ENCODE data around the gene MAF. TPM values are rescaled to one million over a fixed set of nuclear protein-coding genes. Genes with fewer than 3 reads are reported as not detected.

MAF gene
- total RNA-seq, 1 donor from 2014 or later: 31.4 TPM

- Mint-ChIP-seq H3K36me3 (ENCODE audit: low read depth, unreplicated experiment) (no peaks in the 10 kb centered on the region), H3K27me3 (ENCODE audit: unreplicated experiment) (peaks cover 2% of the 10 kb centered on the region), H3K9me3 (ENCODE audit: unreplicated experiment) (no peaks in the 10 kb centered on the region), H3K27ac (ENCODE audit: unreplicated experiment) (no peak overlapping the region), H3K4me1 (ENCODE audit: unreplicated experiment) (no peaks in the 10 kb centered on the region), H3K4me3 (ENCODE audit: unreplicated experiment) (no peak overlapping the region)
- no peak for DNase-seq (ENCODE audit: low spot score)
- no peak for TF ChIP-seq CTCF (IDR thresholded peaks at IDR 0.05; ENCODE audit: unreplicated experiment)
These were observed 35.0 kb upstream of the MAF start for GRCh38 chr16:79635488-79635887.

- no peaks in the 10 kb centered on the region for H3K9me3 Mint-ChIP-seq (ENCODE audit: unreplicated experiment)
- peaks cover 2% of the 10 kb centered on the region for H3K27me3 Mint-ChIP-seq (ENCODE audit: unreplicated experiment)
- no peaks in the 10 kb centered on the region for H3K4me1 Mint-ChIP-seq (ENCODE audit: unreplicated experiment)
- H3K27ac Mint-ChIP-seq (ENCODE audit: unreplicated experiment): no peak overlapping the region
- no peaks in the 10 kb centered on the region for H3K36me3 Mint-ChIP-seq (ENCODE audit: low read depth, unreplicated experiment)
- no peak for TF ChIP-seq CTCF (IDR thresholded peaks at IDR 0.05; ENCODE audit: unreplicated experiment)
- DNase-seq (ENCODE audit: low spot score): no peak
- H3K4me3 Mint-ChIP-seq (ENCODE audit: unreplicated experiment): no peak overlapping the region
These were observed 33.8 kb upstream of the MAF start for GRCh38 chr16:79634298-79634697.

DNA sequence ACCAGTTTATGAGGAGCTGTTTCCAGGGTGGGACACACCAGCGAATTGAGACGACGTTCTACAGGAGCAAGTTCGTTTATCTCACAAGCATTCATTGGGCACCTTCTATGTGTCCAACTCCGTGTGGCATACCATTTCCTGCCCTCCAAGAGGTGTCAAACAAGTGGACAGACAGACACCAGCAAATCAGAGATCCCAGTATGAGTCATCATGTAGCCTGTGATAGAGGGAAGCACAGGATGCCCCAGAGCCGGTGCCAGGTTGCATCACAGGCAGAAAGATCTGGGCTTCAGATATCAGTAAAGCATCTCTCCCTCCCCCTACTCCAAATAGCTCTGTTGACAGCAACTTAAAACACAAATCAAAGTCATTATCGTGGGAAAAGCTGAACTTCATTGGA lies 31.8 kb upstream of the MAF start:
- Mint-ChIP-seq H3K9me3 (ENCODE audit: unreplicated experiment) (no peaks in the 10 kb centered on the region), H3K4me3 (ENCODE audit: unreplicated experiment) (no peak overlapping the region), H3K27me3 (ENCODE audit: unreplicated experiment) (peaks cover 2% of the 10 kb centered on the region), H3K4me1 (ENCODE audit: unreplicated experiment) (no peaks in the 10 kb centered on the region), H3K36me3 (ENCODE audit: low read depth, unreplicated experiment) (no peaks in the 10 kb centered on the region), H3K27ac (ENCODE audit: unreplicated experiment) (no peak overlapping the region)
- DNase-seq (ENCODE audit: low spot score): no peak
- no peak for TF ChIP-seq CTCF (IDR thresholded peaks at IDR 0.05; ENCODE audit: unreplicated experiment)

- Mint-ChIP-seq H3K27ac (ENCODE audit: unreplicated experiment) (no peak overlapping the region), H3K4me3 (ENCODE audit: unreplicated experiment) (no peak overlapping the region), H3K27me3 (ENCODE audit: unreplicated experiment) (no peaks in the 10 kb centered on the region), H3K9me3 (ENCODE audit: unreplicated experiment) (no peaks in the 10 kb centered on the region), H3K4me1 (ENCODE audit: unreplicated experiment) (no peaks in the 10 kb centered on the region), H3K36me3 (ENCODE audit: low read depth, unreplicated experiment) (no peaks in the 10 kb centered on the region)
- TF ChIP-seq CTCF (IDR thresholded peaks at IDR 0.05; ENCODE audit: unreplicated experiment): no peak
- no peak for DNase-seq (ENCODE audit: low spot score)
These were observed 28.5 kb upstream of the MAF start for GRCh38 chr16:79628988-79629387.

DNA sequence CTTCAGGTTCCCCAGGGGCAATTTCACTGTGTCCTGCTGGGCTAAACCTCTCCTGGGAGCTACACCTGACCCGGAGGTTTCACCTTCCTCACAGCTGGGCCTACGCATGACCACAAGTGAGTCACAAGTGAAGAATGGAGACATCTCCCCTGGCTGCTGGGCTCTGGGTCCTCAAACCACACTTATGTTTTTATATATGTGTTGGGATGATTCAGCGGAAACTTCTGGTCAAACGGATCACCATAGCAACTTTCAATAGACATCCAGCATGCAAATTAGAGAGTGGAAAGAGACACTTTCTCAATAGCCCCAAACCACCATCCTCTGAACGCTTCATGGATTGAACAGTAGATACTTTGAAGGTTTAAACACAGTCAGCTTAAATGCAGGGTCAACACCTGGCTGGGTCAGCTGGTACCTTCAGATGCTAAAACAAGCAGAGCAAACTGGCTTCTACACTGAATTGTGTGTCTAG lies 28.0 kb upstream of the MAF start:
- H3K9me3 Mint-ChIP-seq (ENCODE audit: unreplicated experiment): no peaks in the 10 kb centered on the region
- H3K27ac Mint-ChIP-seq (ENCODE audit: unreplicated experiment): no peak overlapping the region
- DNase-seq (ENCODE audit: low spot score): no peak
- H3K4me1 Mint-ChIP-seq (ENCODE audit: unreplicated experiment): no peaks in the 10 kb centered on the region
- TF ChIP-seq CTCF (IDR thresholded peaks at IDR 0.05; ENCODE audit: unreplicated experiment): no peak
- no peaks in the 10 kb centered on the region for H3K27me3 Mint-ChIP-seq (ENCODE audit: unreplicated experiment)
- H3K36me3 Mint-ChIP-seq (ENCODE audit: low read depth, unreplicated experiment): no peaks in the 10 kb centered on the region
- no peak overlapping the region for H3K4me3 Mint-ChIP-seq (ENCODE audit: unreplicated experiment)
